Measurements from ENCODE around the gene LRBA. TPM values are rescaled to one million over a fixed set of nuclear protein-coding genes. Genes with fewer than 3 reads are reported as not detected.
A peak's percentile ranks its signal among the peaks of the same experiment; 100 is the strongest.

The LRBA gene
- polyA plus RNA-seq, 1 of the 3 experiments (the other 2 are of a cell fraction): 11.4 TPM

DNA sequence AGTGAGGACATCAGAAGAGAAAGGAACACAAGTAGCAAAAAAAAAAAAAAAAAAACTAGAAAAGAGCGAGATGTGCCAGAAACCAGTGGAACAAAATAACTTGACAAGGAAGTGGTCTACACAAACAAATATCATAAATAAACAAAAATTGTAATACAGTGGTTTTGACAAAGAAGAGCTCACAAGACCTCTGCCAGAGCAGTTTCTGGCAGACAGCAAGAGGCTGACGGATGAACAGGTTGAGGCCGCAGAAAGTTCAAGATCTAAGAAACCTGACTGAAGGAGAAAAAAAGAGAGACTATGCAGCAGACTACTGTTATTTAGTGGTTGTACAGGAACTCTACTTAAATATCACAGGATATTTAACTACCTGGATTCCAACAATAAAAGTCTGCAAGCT is 367.0 kb downstream of the LRBA start:
- H3F3A ChIP-seq (replicated peaks; ENCODE audit: insufficient read depth): peaks cover 6% of the 10 kb centered on the region
- no peaks in the 10 kb centered on the region for H3K9me2 ChIP-seq
- TF ChIP-seq, protein P1, sequence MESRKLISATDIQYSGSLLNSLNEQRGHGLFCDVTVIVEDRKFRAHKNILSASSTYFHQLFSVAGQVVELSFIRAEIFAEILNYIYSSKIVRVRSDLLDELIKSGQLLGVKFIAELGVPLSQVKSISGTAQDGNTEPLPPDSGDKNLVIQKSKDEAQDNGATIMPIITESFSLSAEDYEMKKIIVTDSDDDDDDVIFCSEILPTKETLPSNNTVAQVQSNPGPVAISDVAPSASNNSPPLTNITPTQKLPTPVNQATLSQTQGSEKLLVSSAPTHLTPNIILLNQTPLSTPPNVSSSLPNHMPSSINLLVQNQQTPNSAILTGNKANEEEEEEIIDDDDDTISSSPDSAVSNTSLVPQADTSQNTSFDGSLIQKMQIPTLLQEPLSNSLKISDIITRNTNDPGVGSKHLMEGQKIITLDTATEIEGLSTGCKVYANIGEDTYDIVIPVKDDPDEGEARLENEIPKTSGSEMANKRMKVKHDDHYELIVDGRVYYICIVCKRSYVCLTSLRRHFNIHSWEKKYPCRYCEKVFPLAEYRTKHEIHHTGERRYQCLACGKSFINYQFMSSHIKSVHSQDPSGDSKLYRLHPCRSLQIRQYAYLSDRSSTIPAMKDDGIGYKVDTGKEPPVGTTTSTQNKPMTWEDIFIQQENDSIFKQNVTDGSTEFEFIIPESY (IDR thresholded peaks at IDR 0.05; ENCODE audit: borderline replicate concordance, low read depth): no peak
- no peak for TF ChIP-seq RFX5 (IDR thresholded peaks at IDR 0.05; ENCODE audit: low read length)
- TF ChIP-seq, protein P2, sequence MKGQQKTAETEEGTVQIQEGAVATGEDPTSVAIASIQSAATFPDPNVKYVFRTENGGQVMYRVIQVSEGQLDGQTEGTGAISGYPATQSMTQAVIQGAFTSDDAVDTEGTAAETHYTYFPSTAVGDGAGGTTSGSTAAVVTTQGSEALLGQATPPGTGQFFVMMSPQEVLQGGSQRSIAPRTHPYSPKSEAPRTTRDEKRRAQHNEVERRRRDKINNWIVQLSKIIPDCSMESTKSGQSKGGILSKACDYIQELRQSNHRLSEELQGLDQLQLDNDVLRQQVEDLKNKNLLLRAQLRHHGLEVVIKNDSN (IDR thresholded peaks at IDR 0.05; ENCODE audit: borderline replicate concordance, low read depth): no peak
- TF ChIP-seq FOXJ3 (CRISPR knock-in tag; IDR thresholded peaks at IDR 0.05): no peak
- no peak for TF ChIP-seq CHD2 (IDR thresholded peaks at IDR 0.05; ENCODE audit: low read length, partially characterized antibody)
- TF ChIP-seq SIN3A (IDR thresholded peaks at IDR 0.05; ENCODE audit: borderline replicate concordance, low read depth, low read length): no peak
- no peaks in the 10 kb centered on the region for H3K36me3 ChIP-seq (replicated peaks in 1 of 2; ENCODE audit: control insufficient read depth in 1 of 2, insufficient read depth in 2 of 2, low read length in 1 of 2)
- 100% methylated on average over 3 of the region's 3 CpGs for WGBS (ENCODE audit: low lambda C conversion rate)
- DNase-seq: no peak
- H3K79me2 ChIP-seq (ENCODE audit: insufficient read depth): no peaks in the 10 kb centered on the region
- no peak overlapping the region for H2AFZ ChIP-seq (ENCODE audit: low read depth)
- ChIA-PET CTCF (no interaction called here), POLR2A (no interaction called here)
- H3K27me3 ChIP-seq (ENCODE audit: insufficient read depth): no peaks in the 10 kb centered on the region
- no peak overlapping the region for H3K4me2 ChIP-seq
- no peak overlapping the region for H3K27ac ChIP-seq (ENCODE audit: low read depth in 2 of 2, low read length in 1 of 2)
- H3K4me3 ChIP-seq (ENCODE audit: low read depth in 2 of 2, low read length in 1 of 2): no peak overlapping the region
- H4K20me1 ChIP-seq (ENCODE audit: insufficient read depth): no peaks in the 10 kb centered on the region
- H3K9ac ChIP-seq: no peak overlapping the region
- no peaks in the 10 kb centered on the region for H3K9me3 ChIP-seq
- H3K4me1 ChIP-seq (ENCODE audit: control insufficient read depth in 1 of 2, insufficient read depth in 2 of 2, low read depth in 1 of 2, low read length in 1 of 2): peaks cover 0 to 12% of the 10 kb centered on the region in 2 experiments; a peak in 2 of 4 replicates

DNA sequence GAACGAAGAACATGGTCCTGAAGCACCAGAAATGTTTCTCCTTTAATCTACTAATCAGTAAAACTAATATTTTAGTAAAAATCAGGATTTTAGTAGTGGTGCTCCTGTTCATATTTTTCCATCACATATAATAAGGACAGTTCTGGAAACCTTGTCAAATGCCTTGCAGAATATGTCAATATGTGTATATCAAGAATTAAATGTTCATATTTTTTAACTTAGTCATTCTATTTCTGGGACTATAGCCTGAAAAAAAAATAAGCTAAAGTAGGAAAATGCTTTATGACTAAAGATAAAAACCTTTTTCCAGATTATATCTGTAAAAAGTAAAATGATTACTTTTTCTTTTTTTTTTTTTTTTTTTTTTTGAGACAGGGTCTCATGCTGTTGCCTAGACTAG is 368.1 kb downstream of the LRBA start:
- no peak overlapping the region for H2AFZ ChIP-seq (ENCODE audit: low read depth)
- no peak overlapping the region for H3K4me3 ChIP-seq (ENCODE audit: low read depth in 2 of 2, low read length in 1 of 2)
- H3K9me2 ChIP-seq: no peaks in the 10 kb centered on the region; the same call in 1 of the 2 replicates
- ChIA-PET POLR2A (no interaction called here), CTCF (no interaction called here)
- no peak overlapping the region for H3K4me2 ChIP-seq
- peaks cover 0 to 12% of the 10 kb centered on the region in 2 experiments; a peak in 2 of 4 replicates for H3K4me1 ChIP-seq (ENCODE audit: control insufficient read depth in 1 of 2, insufficient read depth in 2 of 2, low read depth in 1 of 2, low read length in 1 of 2)
- no peaks in the 10 kb centered on the region for H3K9me3 ChIP-seq
- no peaks in the 10 kb centered on the region for H4K20me1 ChIP-seq (ENCODE audit: insufficient read depth)
- 73% methylated on average over 1 of the region's 1 CpG for WGBS (ENCODE audit: low lambda C conversion rate)
- no peak for DNase-seq
- no peaks in the 10 kb centered on the region for H3K36me3 ChIP-seq (replicated peaks in 1 of 2; ENCODE audit: control insufficient read depth in 1 of 2, insufficient read depth in 2 of 2, low read length in 1 of 2)
- no peak overlapping the region for H3K9ac ChIP-seq
- peaks cover 6% of the 10 kb centered on the region for H3F3A ChIP-seq (replicated peaks; ENCODE audit: insufficient read depth)
- no peak overlapping the region for H3K27ac ChIP-seq (ENCODE audit: low read depth in 2 of 2, low read length in 1 of 2)
- H3K27me3 ChIP-seq (ENCODE audit: insufficient read depth): no peaks in the 10 kb centered on the region
- TF ChIP-seq, protein P3, sequence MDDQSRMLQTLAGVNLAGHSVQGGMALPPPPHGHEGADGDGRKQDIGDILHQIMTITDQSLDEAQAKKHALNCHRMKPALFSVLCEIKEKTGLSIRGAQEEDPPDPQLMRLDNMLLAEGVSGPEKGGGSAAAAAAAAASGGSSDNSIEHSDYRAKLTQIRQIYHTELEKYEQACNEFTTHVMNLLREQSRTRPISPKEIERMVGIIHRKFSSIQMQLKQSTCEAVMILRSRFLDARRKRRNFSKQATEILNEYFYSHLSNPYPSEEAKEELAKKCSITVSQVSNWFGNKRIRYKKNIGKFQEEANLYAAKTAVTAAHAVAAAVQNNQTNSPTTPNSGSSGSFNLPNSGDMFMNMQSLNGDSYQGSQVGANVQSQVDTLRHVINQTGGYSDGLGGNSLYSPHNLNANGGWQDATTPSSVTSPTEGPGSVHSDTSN (IDR thresholded peaks at IDR 0.05): peak; percentile 61
- TF ChIP-seq YY1 (IDR thresholded peaks at IDR 0.05; ENCODE audit: low read depth) (no peak), FOSL2 (IDR thresholded peaks at IDR 0.05; ENCODE audit: borderline replicate concordance, low read depth) (peak; percentile 30; the same call in 1 of the 2 replicates), JUND (IDR thresholded peaks at IDR 0.05) (peak; percentile 63), TCF12 (IDR thresholded peaks at IDR 0.05) (peak; percentile 32), EP300 (IDR thresholded peaks at IDR 0.05; ENCODE audit: borderline replicate concordance in 1 of 2, low read depth in 1 of 2, low read length in 1 of 2) (peak in 1 of 2 experiments; percentile 22; a peak in 1 of 4 replicates), GATA2 (CRISPR knock-in tag; IDR thresholded peaks at IDR 0.05) (no peak)
- H3K79me2 ChIP-seq (ENCODE audit: insufficient read depth): no peaks in the 10 kb centered on the region

Measured in SK-N-SH (cell line).